Hepatocyte (in vitro differentiated cells): ENCODE data around the gene GUK1. TPM values are rescaled to one million over a fixed set of nuclear protein-coding genes. Genes with fewer than 3 reads are reported as not detected.

Experiments used
- DNase-seq: peaks from one replicate; pipeline ENCODE4 v3.0.0-alpha.2; 2016; ENCODE audit warnings: low spot score
- H2AFZ ChIP-seq: fragments of 200-600 bp; sonication (generic); 2 replicates; pipeline ENCODE4 v1.6.0; 2016; ENCODE audit warnings: antibody characterized with exemption, mild to moderate bottlenecking
- H3K27ac ChIP-seq: fragments of 200-600 bp; sonication (generic); 2 replicates; pipeline ENCODE4 v1.5.1; 2016; ENCODE audit warnings: mild to moderate bottlenecking
- H3K27me3 ChIP-seq: fragments of 200-600 bp; sonication (generic); 2 replicates; pipeline ENCODE4 v1.6.1; 2016
- H3K36me3 ChIP-seq: fragments of 200-600 bp; sonication (generic); replicated peaks from 2 replicates; pipeline ENCODE4 v1.5.1; 2016; ENCODE audit warnings: low read depth; ENCODE audit not compliant: insufficient read depth
- H3K4me1 ChIP-seq: fragments of 200-600 bp; sonication (generic); 2 replicates; pipeline ENCODE4 v1.5.1; 2016; ENCODE audit warnings: mild to moderate bottlenecking, moderate library complexity; ENCODE audit not compliant: insufficient read depth
- H3K4me2 ChIP-seq: fragments of 200-600 bp; sonication (generic); 2 replicates; pipeline ENCODE4 v1.6.0; 2016
- H3K4me3 ChIP-seq: fragments of 200-600 bp; sonication (generic); 2 replicates; pipeline ENCODE4 v1.5.1; 2016; ENCODE audit warnings: mild to moderate bottlenecking
- H3K79me2 ChIP-seq: fragments of 200-600 bp; sonication (generic); 2 replicates; pipeline ENCODE4 v1.6.0; 2017; ENCODE audit warnings: mild to moderate bottlenecking
- H3K9me2 ChIP-seq: fragments of 200-600 bp; sonication (generic); replicated peaks from 2 replicates; pipeline ENCODE4 v1.6.0; 2017; ENCODE audit warnings: mild to moderate bottlenecking; ENCODE audit not compliant: insufficient read depth
- H3K9me3 ChIP-seq: fragments of 200-600 bp; sonication (generic); 2 replicates; pipeline ENCODE4 v1.5.1; 2016; ENCODE audit warnings: low read depth, mild to moderate bottlenecking
- H4K20me1 ChIP-seq: fragments of 200-600 bp; sonication (generic); 2 replicates; pipeline ENCODE4 v1.6.0; 2016; ENCODE audit warnings: mild to moderate bottlenecking; ENCODE audit not compliant: insufficient read depth, poor library complexity, severe bottlenecking
- CTCF ChIP-seq: fragments of 200-600 bp; sonication (generic); IDR thresholded peaks from 2 replicates; pipeline ENCODE4 v1.5.1; 2016; ENCODE audit warnings: antibody characterized with exemption, mild to moderate bottlenecking; ENCODE audit not compliant: poor library complexity
- EZH2 ChIP-seq: fragments of 200-600 bp; sonication (generic); IDR thresholded peaks from 2 replicates; pipeline ENCODE4 v1.6.1; 2016; ENCODE audit warnings: antibody characterized with exemption, mild to moderate bottlenecking, borderline replicate concordance
- EZH2phosphoT487 ChIP-seq: fragments of 200-600 bp; sonication (generic); IDR thresholded peaks from one replicate; pipeline ENCODE4 v1.6.1; 2018; ENCODE audit warnings: antibody characterized with exemption, mild to moderate bottlenecking, low read depth, moderate library complexity; ENCODE audit not compliant: unreplicated experiment, severe bottlenecking
- WGBS: methylation state at CpG from one replicate; pipeline ENCODE4 v1.1.6; 2016; ENCODE audit warnings: low lambda C conversion rate; ENCODE audit errors: missing lambda C conversion rate; 5-methylcytosine and 5-hydroxymethylcytosine counted together
- polyA plus RNA-seq: library from polyadenylated mRNA; unstranded; fragments of >200 nt; fragmentation: Nextera tagmentation; extraction: Ambion mirVana; gene quantifications from 2 replicates; pipeline ENCODE4 v1.2.1, GENCODE V29; 2016
- total RNA-seq: library from RNA; depleted of rRNA; stranded (reverse); fragments of >200 nt; gene quantifications from 2 replicates; pipeline ENCODE4 v1.2.3, GENCODE V29; 2014

The GUK1 gene
- total and polyA plus RNA-seq, 2 experiments from 2014 or later: 158 to 368 TPM

DNA sequence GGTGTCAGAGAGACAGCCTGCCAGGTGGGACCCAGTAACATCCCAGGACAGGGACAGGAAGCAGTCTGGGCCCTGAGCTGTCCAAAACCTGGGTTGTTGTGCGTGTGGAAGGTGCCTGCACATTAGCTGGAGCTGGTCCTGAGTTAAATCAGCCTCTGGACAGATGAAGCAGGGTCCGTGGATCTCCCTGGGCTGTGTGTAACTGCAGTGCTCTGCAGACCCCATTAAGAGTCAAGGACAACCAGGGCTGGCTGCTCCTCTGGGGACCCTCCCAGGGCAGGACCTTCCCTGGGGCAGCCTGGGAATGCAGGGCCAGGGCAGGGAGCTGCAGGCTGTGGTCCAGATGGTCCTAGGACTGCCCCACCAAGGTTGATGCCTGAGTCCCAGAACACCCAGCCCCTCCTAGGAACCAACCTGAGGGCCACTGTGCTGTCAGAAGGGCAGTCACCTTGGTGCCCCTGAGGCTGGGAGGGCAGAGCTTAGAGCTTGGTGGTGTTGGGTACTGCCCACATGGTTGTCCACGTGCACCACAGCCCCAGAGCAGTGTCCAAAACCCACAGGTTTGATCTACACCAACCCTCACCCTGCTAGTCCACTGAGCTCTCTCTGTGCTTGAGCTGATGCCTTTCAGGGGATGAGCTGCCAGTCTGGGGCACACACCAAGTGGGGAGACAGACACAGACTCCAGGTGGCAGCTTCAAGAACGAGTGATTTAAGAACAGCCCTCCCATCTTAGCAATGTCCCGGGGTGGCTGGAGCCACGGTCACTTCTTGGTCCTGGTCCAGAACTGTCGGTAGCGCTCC, 33.9 kb upstream of the GUK1 start:
- 90% methylated on average over 8 of the region's 8 CpGs for WGBS
- Histone ChIP-seq H2AFZ (no peak overlapping the region), H3K4me1 (peaks cover 21% of the 10 kb centered on the region)

GRCh38 chr1:228106800-228107054, 33.4 kb upstream of the GUK1 start:
- no peaks in the 10 kb centered on the region for H3K36me3 ChIP-seq
- H3K79me2 ChIP-seq: peaks cover 18% of the 10 kb centered on the region
- H3K27ac ChIP-seq: no peak overlapping the region
- TF ChIP-seq CTCF (no peak), EZH2 (no peak), EZH2phosphoT487 (no peak)
- no peaks in the 10 kb centered on the region for H3K9me3 ChIP-seq
- DNase-seq: no peak
- peaks cover 19% of the 10 kb centered on the region for H3K4me1 ChIP-seq
- no peak overlapping the region for H3K4me2 ChIP-seq
- no peak overlapping the region for H3K4me3 ChIP-seq
- no peak overlapping the region for H2AFZ ChIP-seq
- peaks cover 4% of the 10 kb centered on the region for H4K20me1 ChIP-seq
- WGBS: 94% methylated on average over 9 of the region's 9 CpGs
- H3K27me3 ChIP-seq: no peaks in the 10 kb centered on the region
- H3K9me2 ChIP-seq: no peaks in the 10 kb centered on the region

More for the DNA sequence above, 33.9 kb upstream of the GUK1 start:
- no peak for DNase-seq
- no peaks in the 10 kb centered on the region for H3K36me3 ChIP-seq
- no peak overlapping the region for H3K27ac ChIP-seq
- no peaks in the 10 kb centered on the region for H3K9me2 ChIP-seq
- no peaks in the 10 kb centered on the region for H3K9me3 ChIP-seq
- H3K79me2 ChIP-seq: peaks cover 23% of the 10 kb centered on the region
- no peak overlapping the region for H3K4me2 ChIP-seq
- no peaks in the 10 kb centered on the region for H3K27me3 ChIP-seq
- no peak overlapping the region for H3K4me3 ChIP-seq
- H4K20me1 ChIP-seq: peaks cover 9% of the 10 kb centered on the region
- no peak for TF ChIP-seq EZH2
- no peak for TF ChIP-seq CTCF
- no peak for TF ChIP-seq EZH2phosphoT487

GRCh38 chr1:228107636-228108035, 32.4 kb upstream of the GUK1 start:
- 98% methylated on average over 19 of the region's 19 CpGs for WGBS
- Histone ChIP-seq H3K4me2 (no peak overlapping the region), H3K4me1 (peaks cover 17% of the 10 kb centered on the region), H3K27ac (no peak overlapping the region), H2AFZ (no peak overlapping the region), H3K27me3 (no peaks in the 10 kb centered on the region), H3K9me3 (no peaks in the 10 kb centered on the region), H3K4me3 (no peak overlapping the region), H3K36me3 (no peaks in the 10 kb centered on the region), H4K20me1 (no peaks in the 10 kb centered on the region), H3K79me2 (peaks cover 13% of the 10 kb centered on the region), H3K9me2 (no peaks in the 10 kb centered on the region)
- no peak for DNase-seq
- TF ChIP-seq EZH2phosphoT487 (no peak), EZH2 (no peak), CTCF (no peak)
